GM12873 (cell line): ENCODE results near the gene HNRNPH2.

Source experiments
- TF ChIP-seq, protein P1 (sequence below): IDR thresholded peaks from 2 replicates; pipeline ENCODE4 v1.5.1; 2012; ENCODE audit warnings: low read depth, mild to moderate bottlenecking, moderate library complexity, low read length, control low read depth; ENCODE audit not compliant: insufficient read depth; ENCODE audit errors: missing control alignments

The HNRNPH2 gene

DNA sequence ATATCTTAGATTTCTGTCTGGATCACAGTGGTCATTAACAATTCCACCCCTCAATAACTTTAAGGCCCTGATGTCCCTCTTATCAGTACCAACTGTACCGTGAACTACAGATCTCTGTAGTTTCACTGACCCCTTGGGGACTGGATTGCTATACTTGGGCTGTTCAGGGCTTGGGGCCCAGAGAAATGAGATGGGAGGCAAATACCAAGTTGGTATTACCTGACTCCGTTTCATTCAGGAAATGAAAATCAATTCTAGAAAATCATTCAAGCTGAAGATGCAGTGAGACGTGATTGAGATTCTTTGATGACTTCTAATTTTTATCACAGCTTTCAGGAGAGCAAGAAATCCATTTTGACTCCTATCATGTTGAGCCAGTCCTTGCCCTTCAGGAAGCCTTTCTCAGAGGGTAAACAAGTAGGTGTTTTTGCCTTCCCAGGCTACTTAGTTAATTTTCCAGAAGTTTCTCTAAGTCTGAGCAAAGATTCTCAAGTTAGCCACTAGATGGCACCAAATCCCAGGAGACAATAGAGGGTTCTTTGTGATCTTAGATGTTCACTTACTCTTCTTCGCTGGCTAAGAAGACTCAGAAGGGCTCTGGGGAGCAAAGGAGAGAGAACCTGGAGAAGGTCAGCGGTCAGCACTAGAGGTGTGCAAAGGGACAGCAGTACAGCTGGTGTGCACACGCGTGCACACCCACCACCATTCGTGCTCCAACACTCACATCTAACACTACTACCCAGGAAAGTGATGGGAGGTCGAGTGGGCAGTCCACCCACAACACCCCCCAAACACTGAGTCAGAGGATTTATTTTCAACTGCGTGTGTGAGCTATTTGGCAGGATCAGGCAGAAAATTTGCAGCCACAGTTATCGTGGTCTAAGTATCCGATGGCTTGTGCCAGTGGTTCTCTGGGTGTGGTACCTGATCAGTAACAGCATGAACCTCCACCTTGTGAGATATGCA is 7.4 kb downstream of the HNRNPH2 start:
- TF ChIP-seq, protein P1, sequence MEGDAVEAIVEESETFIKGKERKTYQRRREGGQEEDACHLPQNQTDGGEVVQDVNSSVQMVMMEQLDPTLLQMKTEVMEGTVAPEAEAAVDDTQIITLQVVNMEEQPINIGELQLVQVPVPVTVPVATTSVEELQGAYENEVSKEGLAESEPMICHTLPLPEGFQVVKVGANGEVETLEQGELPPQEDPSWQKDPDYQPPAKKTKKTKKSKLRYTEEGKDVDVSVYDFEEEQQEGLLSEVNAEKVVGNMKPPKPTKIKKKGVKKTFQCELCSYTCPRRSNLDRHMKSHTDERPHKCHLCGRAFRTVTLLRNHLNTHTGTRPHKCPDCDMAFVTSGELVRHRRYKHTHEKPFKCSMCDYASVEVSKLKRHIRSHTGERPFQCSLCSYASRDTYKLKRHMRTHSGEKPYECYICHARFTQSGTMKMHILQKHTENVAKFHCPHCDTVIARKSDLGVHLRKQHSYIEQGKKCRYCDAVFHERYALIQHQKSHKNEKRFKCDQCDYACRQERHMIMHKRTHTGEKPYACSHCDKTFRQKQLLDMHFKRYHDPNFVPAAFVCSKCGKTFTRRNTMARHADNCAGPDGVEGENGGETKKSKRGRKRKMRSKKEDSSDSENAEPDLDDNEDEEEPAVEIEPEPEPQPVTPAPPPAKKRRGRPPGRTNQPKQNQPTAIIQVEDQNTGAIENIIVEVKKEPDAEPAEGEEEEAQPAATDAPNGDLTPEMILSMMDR = peak; percentile 82

DNA sequence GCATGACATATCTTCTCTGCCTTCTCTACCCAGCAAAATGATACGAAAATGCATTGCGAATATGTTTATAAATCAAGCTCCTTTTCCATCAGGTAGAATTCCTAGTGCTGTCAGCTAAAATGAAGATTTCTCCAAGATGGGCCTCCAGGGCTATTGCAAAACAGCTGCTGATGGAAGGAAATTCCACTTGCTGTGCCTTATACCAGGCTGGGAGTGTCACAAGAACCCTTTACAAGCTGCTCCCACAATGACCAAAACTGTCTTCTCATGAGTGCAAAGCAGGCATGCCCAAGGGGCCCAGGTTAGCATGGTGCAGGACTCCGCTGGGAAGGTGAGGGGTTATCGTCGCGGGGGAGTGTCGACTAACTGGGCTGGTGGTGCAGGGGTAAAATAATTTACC is 8.7 kb downstream of the HNRNPH2 start:
- TF ChIP-seq, protein P1 = no peak

DNA sequence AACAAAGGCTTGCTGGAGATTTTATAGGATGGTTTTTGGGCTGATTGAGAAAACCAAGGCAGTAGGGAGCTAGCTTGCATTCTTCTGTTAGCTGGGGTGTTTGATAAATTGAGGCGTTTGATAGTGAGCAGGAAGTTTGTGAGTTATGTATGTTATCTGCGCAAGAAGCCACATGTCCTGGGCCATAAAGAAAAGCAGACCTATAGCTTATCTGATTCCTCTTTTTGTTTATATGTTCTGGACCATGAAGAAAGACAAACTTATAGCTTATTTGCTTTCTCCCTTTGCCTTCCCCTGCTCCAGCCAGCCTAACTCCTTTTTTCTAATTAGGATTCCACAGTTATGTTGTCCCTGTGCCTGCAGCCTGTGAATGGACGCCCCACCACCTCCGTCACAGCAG is 9.2 kb downstream of the HNRNPH2 start:
- TF ChIP-seq, protein P1 = no peak

DNA sequence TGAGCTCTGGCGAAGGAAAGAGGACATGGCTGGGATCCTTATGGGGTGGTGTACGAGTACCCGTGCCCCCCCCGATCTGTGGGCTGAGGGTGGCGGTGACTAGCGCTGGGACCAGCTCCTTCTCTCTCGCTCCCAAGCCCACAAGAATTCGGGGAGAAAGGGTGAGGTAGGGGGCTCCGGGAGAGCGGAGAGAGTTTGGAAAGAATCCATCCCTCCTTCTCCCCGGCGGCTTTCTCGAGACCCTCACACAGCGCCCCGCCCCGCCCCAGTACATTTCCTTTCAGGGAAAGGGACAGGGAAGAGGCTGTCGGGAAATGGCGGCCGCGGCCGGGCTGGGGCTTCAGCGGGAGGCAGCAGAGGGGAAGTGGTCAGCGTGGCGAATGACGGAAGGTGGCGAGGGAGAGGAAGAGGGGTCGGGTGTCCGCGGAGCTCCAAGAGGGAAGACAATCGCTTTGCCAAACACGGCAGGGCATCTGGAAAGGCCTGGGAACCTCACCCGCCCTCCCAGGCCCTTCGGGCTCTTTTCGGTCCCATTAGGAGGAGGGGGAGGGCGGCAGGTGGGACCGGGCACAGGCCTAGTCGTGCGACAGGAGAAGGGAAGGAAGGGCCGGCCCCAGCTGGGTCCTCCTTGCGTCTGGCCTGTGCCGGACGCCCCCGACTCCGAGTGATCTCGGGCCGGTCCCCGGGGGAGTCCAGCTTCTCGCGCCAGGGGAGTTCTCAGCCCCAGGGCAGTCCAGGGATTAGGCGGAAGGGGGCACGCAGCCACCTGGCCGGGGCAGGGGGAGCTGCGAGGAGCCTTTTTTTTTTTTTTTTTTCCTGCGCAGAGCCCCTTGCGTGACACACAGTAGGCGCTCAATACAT is 10.2 kb downstream of the HNRNPH2 start:
- TF ChIP-seq, protein P1 = no peak

DNA sequence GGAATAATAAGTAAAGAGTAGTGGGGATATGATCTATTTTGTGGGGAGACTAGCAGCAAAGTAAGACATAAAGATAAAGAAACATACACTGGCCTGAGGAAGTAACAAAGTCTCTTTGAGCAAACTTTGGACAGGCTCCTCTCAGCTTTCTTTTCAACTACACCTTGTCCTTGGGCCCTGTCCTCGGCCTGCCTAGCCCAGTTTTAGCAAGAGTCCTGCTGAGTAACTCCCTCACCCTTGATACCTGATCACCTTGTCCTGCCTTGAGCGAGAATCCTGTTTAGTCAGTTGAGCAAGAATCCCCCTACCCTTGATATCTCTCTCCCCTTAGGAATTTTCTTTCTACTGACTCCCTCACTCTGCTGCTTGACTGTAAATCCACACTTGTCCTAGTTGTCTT is 11.5 kb downstream of the HNRNPH2 start:
- TF ChIP-seq, protein P1 = no peak

DNA sequence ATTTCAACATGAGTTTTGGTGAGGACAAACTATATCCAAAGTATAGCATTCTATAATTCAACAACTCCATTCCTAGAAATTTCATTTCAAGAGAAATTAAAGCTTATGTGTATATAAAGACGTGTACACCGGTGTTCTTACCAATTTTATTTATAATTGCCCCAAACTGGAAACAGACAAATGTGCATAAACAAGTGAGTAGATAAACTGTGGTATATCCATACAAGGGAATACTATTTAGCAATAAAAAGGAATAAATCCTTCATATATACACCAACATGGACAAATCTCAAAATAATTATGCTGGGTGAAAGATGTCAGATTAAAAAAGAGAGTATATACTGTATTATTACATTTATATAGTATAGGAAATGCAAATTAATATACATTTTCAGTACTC is 19.9 kb downstream of the HNRNPH2 start:
- TF ChIP-seq, protein P1 = no peak

DNA sequence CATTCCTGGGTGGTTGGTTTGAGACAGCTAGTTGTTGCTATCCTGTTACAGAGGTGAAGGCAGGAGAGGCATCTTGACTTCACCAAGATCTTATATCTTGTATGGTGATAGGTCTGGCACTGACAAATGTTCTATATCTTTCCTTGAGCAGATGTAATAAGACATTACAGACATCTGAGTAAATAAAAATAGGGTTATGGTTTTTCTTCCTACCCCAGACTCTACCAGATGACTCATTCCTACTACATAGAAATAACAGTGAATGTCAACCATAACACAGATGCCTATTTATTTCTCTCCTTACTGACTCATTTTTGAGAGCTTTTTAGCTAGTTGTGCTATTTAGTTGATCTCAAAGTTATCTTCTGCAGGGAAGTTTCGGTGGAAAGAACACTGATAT is 21.9 kb downstream of the HNRNPH2 start:
- TF ChIP-seq, protein P1 = no peak
